Suprapubic skin (tissue), 3 donors: ENCODE results near the gene PIP5K1B.

ENCODE experiments used
- POLR2A ChIP-seq, 2 donors: fragments of 450-650 bp; IDR thresholded peaks; one replicate each; pipeline ENCODE4 v1.6.1; 2017; ENCODE audit warnings: antibody characterized with exemption in 2 of 2, mild to moderate bottlenecking in 2 of 2, moderate library complexity in 2 of 2
- TF ChIP-seq, protein P1 (sequence below), 2 donors: fragments of 200-600 bp in 1 of 2; fragments of 450-650 bp in 1 of 2; sonication (generic) in 1 of 2; IDR thresholded peaks; one replicate each; pipeline ENCODE4 v1.5.1; 2016 to 2019; ENCODE audit warnings: antibody characterized with exemption in 2 of 2, mild to moderate bottlenecking in 1 of 2, moderate library complexity in 1 of 2

DNA sequence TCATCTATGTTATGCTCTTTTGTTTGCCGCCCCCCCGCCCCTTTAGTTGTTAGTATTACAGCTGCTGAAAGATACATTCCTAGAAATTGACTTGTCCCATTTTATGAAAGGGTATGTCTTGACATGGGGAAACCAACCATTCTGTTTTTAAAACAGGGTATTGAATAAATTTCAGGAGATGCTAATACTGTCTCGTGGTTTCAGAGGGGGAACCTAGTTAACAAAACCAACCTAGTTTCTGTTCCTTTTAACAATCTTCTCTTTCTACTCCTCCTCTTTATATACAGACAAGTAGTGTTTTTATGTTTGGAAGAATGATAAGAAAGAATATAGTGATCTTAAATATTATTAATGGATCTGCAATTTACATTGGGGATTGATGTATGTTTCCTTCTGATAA lies 3.5 kb downstream of the PIP5K1B start:
- TF ChIP-seq, protein P1, sequence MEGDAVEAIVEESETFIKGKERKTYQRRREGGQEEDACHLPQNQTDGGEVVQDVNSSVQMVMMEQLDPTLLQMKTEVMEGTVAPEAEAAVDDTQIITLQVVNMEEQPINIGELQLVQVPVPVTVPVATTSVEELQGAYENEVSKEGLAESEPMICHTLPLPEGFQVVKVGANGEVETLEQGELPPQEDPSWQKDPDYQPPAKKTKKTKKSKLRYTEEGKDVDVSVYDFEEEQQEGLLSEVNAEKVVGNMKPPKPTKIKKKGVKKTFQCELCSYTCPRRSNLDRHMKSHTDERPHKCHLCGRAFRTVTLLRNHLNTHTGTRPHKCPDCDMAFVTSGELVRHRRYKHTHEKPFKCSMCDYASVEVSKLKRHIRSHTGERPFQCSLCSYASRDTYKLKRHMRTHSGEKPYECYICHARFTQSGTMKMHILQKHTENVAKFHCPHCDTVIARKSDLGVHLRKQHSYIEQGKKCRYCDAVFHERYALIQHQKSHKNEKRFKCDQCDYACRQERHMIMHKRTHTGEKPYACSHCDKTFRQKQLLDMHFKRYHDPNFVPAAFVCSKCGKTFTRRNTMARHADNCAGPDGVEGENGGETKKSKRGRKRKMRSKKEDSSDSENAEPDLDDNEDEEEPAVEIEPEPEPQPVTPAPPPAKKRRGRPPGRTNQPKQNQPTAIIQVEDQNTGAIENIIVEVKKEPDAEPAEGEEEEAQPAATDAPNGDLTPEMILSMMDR (IDR thresholded peaks at IDR 0.05) = no peak
- TF ChIP-seq POLR2A (IDR thresholded peaks at IDR 0.05) = no peak
